Liver (tissue), 9 donors: Measurements from ENCODE around the gene PSMG3. TPM values are rescaled to one million over a fixed set of nuclear protein-coding genes. Genes with fewer than 3 reads are reported as not detected.

Experiments
- DNase-seq: peaks from one replicate; pipeline ENCODE4 v3.0.0-alpha.2; 2017; ENCODE audit warnings: low spot score
- H3K27ac ChIP-seq, 2 donors: one replicate each; pipeline ENCODE4 v1.7.0; 2013; ENCODE audit warnings: inconsistent platforms in 2 of 2, low read length in 2 of 2, control low read depth in 1 of 2, low read depth in 1 of 2, mild to moderate bottlenecking in 1 of 2
- H3K27me3 ChIP-seq, 4 donors: one replicate each; pipeline versions ENCODE4 v1.6.1 to v1.7.0; 2013; ENCODE audit warnings: low read length in 3 of 4, inconsistent platforms in 1 of 4, mild to moderate bottlenecking in 1 of 4, moderate library complexity in 1 of 4; ENCODE audit not compliant: control insufficient read depth in 4 of 4, insufficient read depth in 4 of 4
- H3K36me3 ChIP-seq, 4 donors: one replicate each; pipeline versions ENCODE4 v1.6.1 to v1.7.0; 2013; ENCODE audit warnings: low read length in 3 of 4, mild to moderate bottlenecking in 3 of 4, low read depth in 1 of 4, moderate library complexity in 1 of 4; ENCODE audit not compliant: control insufficient read depth in 4 of 4, insufficient read depth in 3 of 4
- H3K4me1 ChIP-seq, 4 donors: one replicate each; pipeline versions ENCODE4 v1.6.1 to v1.7.0; 2013; ENCODE audit warnings: low read length in 3 of 4, mild to moderate bottlenecking in 3 of 4, moderate library complexity in 1 of 4; ENCODE audit not compliant: control insufficient read depth in 4 of 4, insufficient read depth in 4 of 4
- H3K4me3 ChIP-seq, 3 donors: one replicate each; pipeline versions ENCODE4 v1.6.1 to v1.7.0; 2013; ENCODE audit warnings: low read length in 3 of 3, control low read depth in 1 of 3, low read depth in 1 of 3, mild to moderate bottlenecking in 1 of 3
- H3K9ac ChIP-seq, 2 donors: one replicate each; pipeline ENCODE4 v1.7.0; 2013; ENCODE audit warnings: low read length in 2 of 2, mild to moderate bottlenecking in 2 of 2, moderate library complexity in 2 of 2, control low read depth in 1 of 2, low read depth in 1 of 2
- H3K9me3 ChIP-seq, 4 donors: one replicate each; pipeline versions ENCODE4 v1.6.1 to v1.7.0; 2013; ENCODE audit warnings: low read length in 3 of 4; ENCODE audit not compliant: control insufficient read depth in 4 of 4
- ATF3 ChIP-seq: IDR thresholded peaks from 2 replicates; pipeline ENCODE4 v1.6.1; 2016; ENCODE audit warnings: antibody characterized with exemption
- CTCF ChIP-seq: fragments of 150-350 bp; IDR thresholded peaks from 2 replicates; pipeline ENCODE4 v1.5.1; 2017; ENCODE audit warnings: improper control_type of control experiment, low read depth, low read length; ENCODE audit not compliant: missing input control
- EGR1 ChIP-seq, 2 donors: IDR thresholded peaks; 2 replicates each; pipeline ENCODE4 v1.6.1; 2016 to 2018; ENCODE audit warnings: antibody characterized with exemption in 2 of 2, low read depth in 2 of 2
- FOXA1 ChIP-seq: IDR thresholded peaks from 2 replicates; pipeline ENCODE4 v1.6.1; 2016; ENCODE audit warnings: antibody characterized with exemption
- GABPA ChIP-seq, 2 donors: IDR thresholded peaks in 1 of 2; conservative IDR thresholded peaks in 1 of 2; 2 replicates each; pipeline ENCODE4 v1.6.1; 2016; ENCODE audit warnings: antibody characterized with exemption in 2 of 2, mild to moderate bottlenecking in 1 of 2, moderate library complexity in 1 of 2
- HNF4A ChIP-seq, 2 donors: conservative IDR thresholded peaks; 2 replicates each; pipeline ENCODE4 v1.6.1; 2016; ENCODE audit warnings: antibody characterized with exemption in 2 of 2, mild to moderate bottlenecking in 2 of 2
- HNF4G ChIP-seq: IDR thresholded peaks from 2 replicates; pipeline ENCODE4 v1.6.1; 2016; ENCODE audit warnings: antibody characterized with exemption
- JUND ChIP-seq, 2 donors: IDR thresholded peaks; 2 replicates each; pipeline ENCODE4 v1.6.1; 2016; ENCODE audit warnings: antibody characterized with exemption in 2 of 2
- MAX ChIP-seq: IDR thresholded peaks from 2 replicates; pipeline ENCODE4 v1.6.1; 2016; ENCODE audit warnings: antibody characterized with exemption
- NR2F2 ChIP-seq: IDR thresholded peaks from 2 replicates; pipeline ENCODE4 v1.6.1; 2016; ENCODE audit warnings: antibody characterized with exemption
- RAD21 ChIP-seq, 2 donors: IDR thresholded peaks; 2 replicates each; pipeline ENCODE4 v1.6.1; 2016; ENCODE audit warnings: antibody characterized with exemption in 2 of 2, mild to moderate bottlenecking in 2 of 2
- REST ChIP-seq: IDR thresholded peaks from 2 replicates; pipeline ENCODE4 v1.6.1; 2016; ENCODE audit warnings: antibody characterized with exemption, mild to moderate bottlenecking
- RXRA ChIP-seq, 2 donors: IDR thresholded peaks; 2 replicates each; pipeline ENCODE4 v1.6.1; 2017 to 2018; ENCODE audit warnings: antibody characterized with exemption in 2 of 2, mild to moderate bottlenecking in 1 of 2
- SP1 ChIP-seq: IDR thresholded peaks from 2 replicates; pipeline ENCODE4 v1.6.1; 2018; ENCODE audit warnings: antibody characterized with exemption, mild to moderate bottlenecking
- TAF1 ChIP-seq: conservative IDR thresholded peaks from 2 replicates; pipeline ENCODE4 v1.6.1; 2016; ENCODE audit warnings: antibody characterized with exemption, mild to moderate bottlenecking
- YY1 ChIP-seq: IDR thresholded peaks from 2 replicates; pipeline ENCODE4 v1.6.1; 2016; ENCODE audit warnings: antibody characterized with exemption, mild to moderate bottlenecking
- ZBTB33 ChIP-seq: IDR thresholded peaks from 2 replicates; pipeline ENCODE4 v1.6.1; 2016; ENCODE audit warnings: antibody characterized with exemption
- WGBS: extraction: QIAGEN DNeasy Blood & Tissue Kit; methylation state at CpG from one replicate; pipeline ENCODE4 v1.1.7; 2013; 5-methylcytosine and 5-hydroxymethylcytosine counted together
- polyA plus RNA-seq, 2 donors: library from polyadenylated mRNA; stranded (reverse) in 1 of 2; unstranded in 1 of 2; fragments of 200-250 nt in 1 of 2; fragments of >200 nt in 1 of 2; fragmentation: Nextera tagmentation in 1 of 2; extraction: Ambion mirVana in 1 of 2; gene quantifications; one replicate each; pipeline versions ENCODE4 v1.2.1 to v1.2.3, GENCODE V29; 2013 to 2015
- total RNA-seq, 2 donors: library from RNA; depleted of rRNA; stranded (reverse); fragments of >200 nt; gene quantifications; one replicate each; pipeline ENCODE4 v1.2.3, GENCODE V29; 2014
- donor health status: healthy.
- donor health status: healthy.
- donor health status: healthy.
- donor health status: healthy.
- donor health status: healthy.

Gene PSMG3
- total and polyA plus RNA-seq, 4 donors, result 10.1 to 22.4 (median 15.7) TPM

- TF ChIP-seq RAD21 (IDR thresholded peaks at IDR 0.05) (no peak), ATF3 (no peak), REST (no peak), TAF1 (no peak), RXRA (IDR thresholded peaks at IDR 0.05) (no peak), FOXA1 (no peak), HNF4G (no peak), YY1 (no peak), CTCF (no peak), JUND (IDR thresholded peaks at IDR 0.05) (no peak), EGR1 (IDR thresholded peaks at IDR 0.05; ENCODE audit: low read depth in 2 of 2) (no peak), GABPA (IDR thresholded peaks at IDR 0.05 in 1 of 2, conservative IDR thresholded peaks at IDR 0.05 in 1 of 2) (no peak), ZBTB33 (no peak), HNF4A (conservative IDR thresholded peaks at IDR 0.05) (no peak), MAX (no peak)
- Histone ChIP-seq H3K27me3 (no peaks in the 10 kb centered on the region), H3K9me3 (no peaks in the 10 kb centered on the region), H3K9ac (no peak overlapping the region), H3K36me3 (peaks cover 0 to 22% (median 11%) of the 10 kb centered on the region in 4 donors), H3K27ac (no peak overlapping the region), H3K4me3 (no peak overlapping the region), H3K4me1 (no peaks in the 10 kb centered on the region)
- WGBS, result 78% methylated on average over 17 of the region's 17 CpGs
- no peak for DNase-seq
These were observed 21.4 kb downstream of the PSMG3 start for GRCh38 chr7:1548438-1548831.

- WGBS, result 88% methylated on average over 35 of the region's 35 CpGs
- Histone ChIP-seq H3K27me3 (no peaks in the 10 kb centered on the region), H3K36me3 (peaks cover 0 to 22% (median 11%) of the 10 kb centered on the region in 4 donors), H3K4me1 (no peaks in the 10 kb centered on the region), H3K9me3 (no peaks in the 10 kb centered on the region), H3K9ac (no peak overlapping the region), H3K4me3 (no peak overlapping the region), H3K27ac (no peak overlapping the region)
- no peak for DNase-seq
- TF ChIP-seq EGR1 (IDR thresholded peaks at IDR 0.05; ENCODE audit: low read depth in 2 of 2) (no peak), NR2F2 (no peak), JUND (IDR thresholded peaks at IDR 0.05) (no peak), MAX (no peak), CTCF (no peak), ZBTB33 (no peak), ATF3 (no peak), FOXA1 (no peak), YY1 (no peak), SP1 (no peak), TAF1 (no peak), GABPA (IDR thresholded peaks at IDR 0.05 in 1 of 2, conservative IDR thresholded peaks at IDR 0.05 in 1 of 2) (no peak), HNF4A (conservative IDR thresholded peaks at IDR 0.05) (no peak)
These were observed 21.9 kb downstream of the PSMG3 start for GRCh38 chr7:1547777-1548437.
